HEK293 (cell line): ENCODE data around the gene CHMP6.
A peak's percentile ranks its signal among the peaks of the same experiment; 100 is the strongest.

ENCODE experiments used
- CTCF ChIA-PET: fragments of 350-600 bp; formaldehyde crosslinking; extraction: SDS; loops from one replicate; lab custom pipeline; 2021; ENCODE audit warnings: antibody characterized with exemption; lab: Yijun Ruan, JAX
- POLR2A ChIA-PET: fragments of 300-600 bp; formaldehyde crosslinking; extraction: SDS; loops from one replicate; lab custom pipeline; 2020; ENCODE audit warnings: antibody characterized with exemption, inconsistent platforms; lab: Yijun Ruan, JAX
- H3K27ac ChIP-seq: fragments of 200-500 bp; sonication (Bioruptor generic); 2 replicates; pipeline ENCODE4 v1.5.1; 2014; ENCODE audit warnings: low read depth, low read length, control low read depth, inconsistent platforms; ENCODE audit errors: extremely low read depth
- H3K36me3 ChIP-seq, 2 experiments: fragments of 200-500 bp in 1 of 2; sonication (Bioruptor generic) in 1 of 2; 1 replicate in 1 of 2; 2 replicates in 1 of 2; pipeline ENCODE4 v1.5.1; 2014 to 2017; ENCODE audit warnings: inconsistent platforms in 2 of 2, low read length in 2 of 2; ENCODE audit not compliant: control insufficient read depth in 2 of 2, insufficient read depth in 1 of 2
- H3K4me1 ChIP-seq: fragments of 200-500 bp; sonication (Bioruptor generic); 2 replicates; pipeline ENCODE4 v1.5.1; 2014; ENCODE audit warnings: mild to moderate bottlenecking, low read length, inconsistent platforms; ENCODE audit not compliant: control insufficient read depth, insufficient read depth
- H3K4me3 ChIP-seq: 2 replicates; pipeline ENCODE4 v1.5.1; 2011; ENCODE audit warnings: low read depth, mild to moderate bottlenecking, control low read depth, low read length, moderate library complexity
- H3K9me3 ChIP-seq: fragments of 200-500 bp; sonication (Bioruptor generic); 2 replicates; pipeline ENCODE4 v1.5.1; 2014; ENCODE audit warnings: low read depth, low read length, inconsistent platforms; ENCODE audit not compliant: control insufficient read depth, insufficient read depth
- GLIS1 ChIP-seq: fragments of 450-650 bp; formaldehyde crosslinking; IDR thresholded peaks from 2 replicates; pipeline ENCODE4 v1.5.1; 2016; ENCODE audit warnings: missing biosample characterization, missing genetic modification characterization
- HOXC10 ChIP-seq: sonication (generic); formaldehyde crosslinking; IDR thresholded peaks from 2 replicates; pipeline ENCODE4 v1.8.1; 2023; ENCODE audit warnings: mild to moderate bottlenecking, missing genetic modification reagents
- IKZF3 ChIP-seq: fragments of 450-650 bp; IDR thresholded peaks from 2 replicates; pipeline ENCODE4 v1.5.0; 2018; ENCODE audit warnings: missing biosample characterization, mild to moderate bottlenecking, missing genetic modification characterization, moderate library complexity
- KLF8 ChIP-seq: fragments of 450-650 bp; formaldehyde crosslinking; IDR thresholded peaks from 2 replicates; pipeline ENCODE4 v1.5.1; 2016; ENCODE audit warnings: missing biosample characterization, missing genetic modification characterization
- SP7 ChIP-seq: fragments of 450-650 bp; formaldehyde crosslinking; IDR thresholded peaks from 2 replicates; pipeline ENCODE4 v1.5.1; 2016; ENCODE audit warnings: missing biosample characterization, missing genetic modification characterization
- ZBTB1 ChIP-seq: fragments of 450-650 bp; formaldehyde crosslinking; IDR thresholded peaks from 2 replicates; pipeline ENCODE4 v1.5.1; 2016; ENCODE audit warnings: missing biosample characterization, missing genetic modification characterization
- ZBTB17 ChIP-seq: fragments of 450-650 bp; formaldehyde crosslinking; IDR thresholded peaks from 2 replicates; pipeline ENCODE4 v1.5.1; 2016; ENCODE audit warnings: missing biosample characterization, missing genetic modification characterization
- ZBTB48 ChIP-seq: fragments of 450-650 bp; formaldehyde crosslinking; IDR thresholded peaks from 2 replicates; pipeline ENCODE4 v1.5.1; 2016; ENCODE audit warnings: missing biosample characterization, missing genetic modification characterization
- ZFHX2 ChIP-seq: fragments of 450-650 bp; formaldehyde crosslinking; conservative IDR thresholded peaks from 2 replicates; pipeline ENCODE4 v1.5.1; 2016; ENCODE audit warnings: missing biosample characterization, missing genetic modification characterization
- ZNF112 ChIP-seq: fragments of 450-650 bp; formaldehyde crosslinking; IDR thresholded peaks from 2 replicates; pipeline ENCODE4 v1.5.0; 2017; ENCODE audit warnings: missing biosample characterization, missing genetic modification characterization
- ZNF37A ChIP-seq: fragments of 450-650 bp; IDR thresholded peaks from 2 replicates; pipeline ENCODE4 v1.5.1; 2018; ENCODE audit warnings: missing biosample characterization, missing genetic modification characterization
- ZNF398 ChIP-seq: fragments of 450-650 bp; formaldehyde crosslinking; IDR thresholded peaks from 2 replicates; pipeline ENCODE4 v1.5.1; 2017; ENCODE audit warnings: missing biosample characterization, missing genetic modification characterization
- ZNF530 ChIP-seq: fragments of 450-650 bp; formaldehyde crosslinking; IDR thresholded peaks from 2 replicates; pipeline ENCODE4 v1.5.1; 2016; ENCODE audit warnings: low read depth, missing biosample characterization, missing genetic modification characterization
- ZNF629 ChIP-seq: fragments of 450-650 bp; formaldehyde crosslinking; IDR thresholded peaks from 2 replicates; pipeline ENCODE4 v1.5.1; 2017; ENCODE audit warnings: missing biosample characterization, missing genetic modification characterization
- ZNF660 ChIP-seq: fragments of 450-650 bp; IDR thresholded peaks from 2 replicates; pipeline ENCODE4 v1.5.1; 2018; ENCODE audit warnings: missing biosample characterization, mild to moderate bottlenecking, missing genetic modification characterization
- ZNF76 ChIP-seq: fragments of 450-650 bp; formaldehyde crosslinking; IDR thresholded peaks from 2 replicates; pipeline ENCODE4; 2016; ENCODE audit warnings: low read depth, missing biosample characterization, missing genetic modification characterization, borderline replicate concordance
- ZNF768 ChIP-seq: fragments of 450-650 bp; formaldehyde crosslinking; IDR thresholded peaks from 2 replicates; pipeline ENCODE4 v1.5.1; 2018; ENCODE audit warnings: missing biosample characterization, mild to moderate bottlenecking, missing genetic modification characterization
- ZNF777 ChIP-seq: fragments of 450-650 bp; formaldehyde crosslinking; IDR thresholded peaks from 2 replicates; pipeline ENCODE4 v1.5.1; 2017; ENCODE audit warnings: missing biosample characterization, missing genetic modification characterization, borderline replicate concordance
- ZSCAN16 ChIP-seq: fragments of 450-650 bp; formaldehyde crosslinking; IDR thresholded peaks from 2 replicates; pipeline ENCODE4 v1.5.1; 2016; ENCODE audit warnings: missing biosample characterization, missing genetic modification characterization
- TF ChIP-seq, protein P1 (sequence below): fragments of 450-650 bp; formaldehyde crosslinking; conservative IDR thresholded peaks from 2 replicates; pipeline ENCODE4 v1.5.1; 2016; ENCODE audit warnings: low read depth, missing biosample characterization, missing genetic modification characterization

CHMP6 gene

GRCh38 chr17:80978499-80979497 is 12.8 kb upstream of the CHMP6 start:
- ChIA-PET POLR2A (interaction anchor here (0.6 to 0.9 kb wide), 2 partner anchors 22 to 552 kb away, joined by 3 read pairs; no protein-coding TSS in a partner anchor), CTCF (interaction anchor here (0.5 to 1.5 kb wide), 9 partner anchors 9 to 637 kb away, joined by 3 to 9 read pairs (median 3); no protein-coding TSS in a partner anchor)
- peak; percentile 8; the same call in 1 of the 2 replicates for TF ChIP-seq GLIS1 (tag by site-specific recombination)
- no peak for TF ChIP-seq ZNF660 (tag by site-specific recombination)
- Histone ChIP-seq H3K4me3 (no peak overlapping the region), H3K36me3 (no peaks in the 10 kb centered on the region), H3K4me1 (no peaks in the 10 kb centered on the region), H3K27ac (no peak overlapping the region), H3K9me3 (no peaks in the 10 kb centered on the region)

- CTCF ChIA-PET = interaction anchor here (0.5 to 1.5 kb wide), 7 partner anchors 10 to 623 kb away, joined by 3 to 9 read pairs (median 4); no protein-coding TSS in a partner anchor
- TF ChIP-seq, protein P1, sequence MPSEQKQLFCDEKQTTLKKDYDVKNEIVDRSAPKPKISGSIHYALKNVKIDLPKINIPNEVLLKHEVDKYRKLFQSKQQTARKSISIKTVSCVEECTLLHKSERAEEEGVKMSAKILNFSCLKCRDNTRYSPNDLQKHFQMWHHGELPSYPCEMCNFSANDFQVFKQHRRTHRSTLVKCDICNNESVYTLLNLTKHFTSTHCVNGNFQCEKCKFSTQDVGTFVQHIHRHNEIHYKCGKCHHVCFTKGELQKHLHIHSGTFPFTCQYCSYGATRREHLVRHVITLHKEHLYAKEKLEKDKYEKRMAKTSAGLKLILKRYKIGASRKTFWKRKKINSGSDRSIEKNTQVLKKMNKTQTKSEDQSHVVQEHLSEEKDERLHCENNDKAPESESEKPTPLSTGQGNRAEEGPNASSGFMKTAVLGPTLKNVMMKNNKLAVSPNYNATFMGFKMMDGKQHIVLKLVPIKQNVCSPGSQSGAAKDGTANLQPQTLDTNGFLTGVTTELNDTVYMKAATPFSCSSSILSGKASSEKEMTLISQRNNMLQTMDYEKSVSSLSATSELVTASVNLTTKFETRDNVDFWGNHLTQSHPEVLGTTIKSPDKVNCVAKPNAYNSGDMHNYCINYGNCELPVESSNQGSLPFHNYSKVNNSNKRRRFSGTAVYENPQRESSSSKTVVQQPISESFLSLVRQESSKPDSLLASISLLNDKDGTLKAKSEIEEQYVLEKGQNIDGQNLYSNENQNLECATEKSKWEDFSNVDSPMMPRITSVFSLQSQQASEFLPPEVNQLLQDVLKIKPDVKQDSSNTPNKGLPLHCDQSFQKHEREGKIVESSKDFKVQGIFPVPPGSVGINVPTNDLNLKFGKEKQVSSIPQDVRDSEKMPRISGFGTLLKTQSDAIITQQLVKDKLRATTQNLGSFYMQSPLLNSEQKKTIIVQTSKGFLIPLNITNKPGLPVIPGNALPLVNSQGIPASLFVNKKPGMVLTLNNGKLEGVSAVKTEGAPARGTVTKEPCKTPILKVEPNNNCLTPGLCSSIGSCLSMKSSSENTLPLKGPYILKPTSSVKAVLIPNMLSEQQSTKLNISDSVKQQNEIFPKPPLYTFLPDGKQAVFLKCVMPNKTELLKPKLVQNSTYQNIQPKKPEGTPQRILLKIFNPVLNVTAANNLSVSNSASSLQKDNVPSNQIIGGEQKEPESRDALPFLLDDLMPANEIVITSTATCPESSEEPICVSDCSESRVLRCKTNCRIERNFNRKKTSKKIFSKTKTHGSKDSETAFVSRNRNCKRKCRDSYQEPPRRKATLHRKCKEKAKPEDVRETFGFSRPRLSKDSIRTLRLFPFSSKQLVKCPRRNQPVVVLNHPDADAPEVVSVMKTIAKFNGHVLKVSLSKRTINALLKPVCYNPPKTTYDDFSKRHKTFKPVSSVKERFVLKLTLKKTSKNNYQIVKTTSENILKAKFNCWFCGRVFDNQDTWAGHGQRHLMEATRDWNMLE (tag by site-specific recombination) = no peak
- TF ChIP-seq GLIS1 (tag by site-specific recombination) (0 out of 2 replicates have a peak, but pooled peaks have one; percentile 2), ZBTB17 (tag by site-specific recombination) (no peak), ZNF76 (tag by site-specific recombination) (no peak), ZNF398 (tag by site-specific recombination) (no peak)
Measured at GRCh38 chr17:80979547-80980378, 11.9 kb upstream of the CHMP6 start.

DNA sequence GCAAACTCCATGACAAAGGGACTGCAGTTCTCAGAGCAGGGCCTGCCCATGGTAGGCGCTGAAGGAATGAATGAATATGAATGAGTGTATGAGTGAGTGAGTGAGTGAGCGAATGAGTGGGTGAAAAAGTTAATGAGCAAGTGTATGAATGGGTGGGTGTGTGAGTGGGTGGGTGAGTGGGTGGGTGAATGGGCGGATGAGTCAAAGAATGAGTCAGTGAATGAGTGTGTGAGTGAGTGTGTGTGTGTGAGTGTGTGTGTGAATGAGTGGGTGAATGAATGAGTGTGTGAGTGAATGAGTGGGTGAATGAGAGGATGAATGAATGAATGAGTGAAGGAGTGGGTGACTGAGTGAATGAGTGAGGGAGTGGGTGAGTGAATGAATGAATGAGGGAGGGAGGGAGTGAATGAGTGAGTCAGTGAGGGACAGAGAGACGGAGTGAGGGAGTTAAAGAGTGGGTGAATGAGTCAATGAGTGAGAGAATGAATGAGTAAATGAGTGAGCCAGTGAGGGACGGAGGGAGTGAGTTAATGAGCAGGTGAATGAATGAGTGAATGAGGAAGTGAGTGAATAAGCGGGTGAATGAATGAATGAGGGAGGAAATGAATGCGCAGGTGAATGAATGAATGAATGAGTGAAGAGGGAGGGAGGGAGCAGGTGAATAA is 11.1 kb upstream of the CHMP6 start:
- ChIA-PET POLR2A (no interaction called here), CTCF (interaction anchor here (0.5 to 4.0 kb wide), 8 partner anchors 8 to 565 kb away, joined by 3 to 17 read pairs (median 4); no protein-coding TSS in a partner anchor)
- Histone ChIP-seq H3K27ac (no peak overlapping the region), H3K4me3 (no peak overlapping the region), H3K9me3 (no peaks in the 10 kb centered on the region), H3K36me3 (no peaks in the 10 kb centered on the region), H3K4me1 (no peaks in the 10 kb centered on the region)
- no peak for TF ChIP-seq ZNF777 (tag by site-specific recombination)
- TF ChIP-seq KLF8 (tag by site-specific recombination) = peak; percentile 74; the same call in 1 of the 2 replicates
- peak; percentile 100 for TF ChIP-seq ZFHX2 (tag by site-specific recombination)
- TF ChIP-seq ZNF629 = no peak
- peak; percentile 24; the same call in 1 of the 2 replicates for TF ChIP-seq ZBTB48 (tag by site-specific recombination)
- TF ChIP-seq ZSCAN16 = peak; percentile 77; the same call in 1 of the 2 replicates
- no peak for TF ChIP-seq ZBTB1 (tag by site-specific recombination)
- no peak for TF ChIP-seq ZNF768 (tag by site-specific recombination)
- no peak; the same call in 1 of the 2 replicates for TF ChIP-seq SP7 (tag by site-specific recombination)
- TF ChIP-seq ZNF112 = no peak
- TF ChIP-seq HOXC10 (CRISPR knock-in tag) = no peak
- no peak for TF ChIP-seq ZNF530 (tag by site-specific recombination)
- no peak for TF ChIP-seq IKZF3 (tag by site-specific recombination)
- TF ChIP-seq ZNF37A (tag by site-specific recombination) = no peak

More at GRCh38 chr17:80979547-80980378, 11.9 kb upstream of the CHMP6 start:
- Histone ChIP-seq H3K27ac (no peak overlapping the region), H3K4me3 (no peak overlapping the region), H3K4me1 (no peaks in the 10 kb centered on the region), H3K9me3 (no peaks in the 10 kb centered on the region), H3K36me3 (no peaks in the 10 kb centered on the region)
- POLR2A ChIA-PET = interaction anchor here (0.6 to 0.9 kb wide), 2 partner anchors 23 to 553 kb away, joined by 3 read pairs; no protein-coding TSS in a partner anchor
